NCI-H510A (cell line): Measurements from ENCODE around the gene MAP6.
A peak's percentile ranks its signal among the peaks of the same experiment; 100 is the strongest.

ENCODE experiments used
- DNase-seq: peaks from one replicate; lab custom pipeline; 2025; lab: John Stamatoyannopoulos, UW

Gene MAP6

GRCh38 chr11:75567971-75568370, 100.9 kb downstream of the MAP6 start:
- DNase-seq = no peak

GRCh38 chr11:75566763-75567279, 102.0 kb downstream of the MAP6 start:
- no peak for DNase-seq

- no peak for DNase-seq
Observed at GRCh38 chr11:75565916-75566762, 102.7 kb downstream of the MAP6 start.

GRCh38 chr11:75565221-75565814, 103.5 kb downstream of the MAP6 start:
- no peak for DNase-seq

GRCh38 chr11:75563978-75564552, 104.8 kb downstream of the MAP6 start:
- no peak for DNase-seq

GRCh38 chr11:75563501-75563977, 105.3 kb downstream of the MAP6 start:
- DNase-seq = no peak

- DNase-seq = no peak
Observed at GRCh38 chr11:75562836-75563484, 105.9 kb downstream of the MAP6 start.

GRCh38 chr11:75562048-75562835, 106.6 kb downstream of the MAP6 start, which contains the start of gene SERPINH1:
SERPINH1 (plus strand) TSS chr11:75562253; CDS start chr11:75566350, 4,097 bp downstream.
- DNase-seq = peak; percentile 63

GRCh38 chr11:75561426-75562047, 107.3 kb downstream of the MAP6 start:
- DNase-seq = no peak

GRCh38 chr11:75560644-75561043, 108.2 kb downstream of the MAP6 start:
- no peak for DNase-seq

- DNase-seq = no peak
Observed at GRCh38 chr11:75558939-75559843, 109.6 kb downstream of the MAP6 start.

GRCh38 chr11:75557666-75558494, 111.0 kb downstream of the MAP6 start:
- no peak for DNase-seq

- no peak for DNase-seq
Observed at GRCh38 chr11:75556275-75556674, 112.6 kb downstream of the MAP6 start.

- DNase-seq = no peak
Observed at GRCh38 chr11:75555079-75555811, 113.6 kb downstream of the MAP6 start.

GRCh38 chr11:75554258-75555022, 114.4 kb downstream of the MAP6 start:
- DNase-seq = no peak

- DNase-seq = no peak
Observed at GRCh38 chr11:75553889-75554257, 115.0 kb downstream of the MAP6 start.

- DNase-seq = no peak
Observed at GRCh38 chr11:75553182-75553581, 115.7 kb downstream of the MAP6 start.
